AG08395 (cell line): ENCODE data around the gene STX8.
A peak's percentile ranks its signal among the peaks of the same experiment; 100 is the strongest.
"Not testable (repeated sequence)": the region's sequence is repeated elsewhere in the genome, so short reads cannot be mapped to it uniquely, and the experiment has no call there.

Experiments
- DNase-seq: peaks from one replicate; pipeline ENCODE4 v3.0.0; 2012; ENCODE audit warnings: mixed read lengths, low spot score

Gene STX8

GRCh38 chr17:9575381-9576101, at the start of gene STX8:
Gene STX8, minus strand, starts transcription at chr17:9575820. Its CDS starts 12 bp downstream, at chr17:9575808.
- DNase-seq = peak; percentile 90

GRCh38 chr17:9622961-9623360, 47.3 kb upstream of the STX8 start:
- no peak for DNase-seq

- DNase-seq = no peak
Measured at GRCh38 chr17:9615486-9615885, 39.9 kb upstream of the STX8 start.

GRCh38 chr17:9612006-9612405, 36.4 kb upstream of the STX8 start:
- DNase-seq = no peak

- DNase-seq = no peak
Measured at GRCh38 chr17:9611557-9611956, 35.9 kb upstream of the STX8 start.

- not testable (repeated sequence) for DNase-seq
Measured at GRCh38 chr17:9607058-9607457, 31.4 kb upstream of the STX8 start.

GRCh38 chr17:9606453-9606852, 30.8 kb upstream of the STX8 start:
- no peak for DNase-seq

GRCh38 chr17:9604583-9604982, 29.0 kb upstream of the STX8 start:
- not testable (repeated sequence) for DNase-seq

- DNase-seq = no peak
Measured at GRCh38 chr17:9598661-9599060, 23.0 kb upstream of the STX8 start.

- DNase-seq = not testable (repeated sequence)
Measured at GRCh38 chr17:9597638-9598037, 22.0 kb upstream of the STX8 start.

- DNase-seq = no peak
Measured at GRCh38 chr17:9594065-9594464, 18.4 kb upstream of the STX8 start.

- DNase-seq = no peak
Measured at GRCh38 chr17:9587969-9588656, 12.5 kb upstream of the STX8 start.

- no peak for DNase-seq
Measured at GRCh38 chr17:9577373-9577709, 1.7 kb upstream of the STX8 start.

GRCh38 chr17:9576521-9577372, 1.1 kb upstream of the STX8 start, which contains the start of gene CFAP52:
Gene CFAP52, plus strand, starts transcription at chr17:9576642. Its CDS starts 54 bp downstream, at chr17:9576696.
- peak; percentile 90 for DNase-seq

- no peak for DNase-seq
Measured at GRCh38 chr17:9571201-9571600, 4.4 kb downstream of the STX8 start.

GRCh38 chr17:9568957-9569588, 6.5 kb downstream of the STX8 start:
- no peak for DNase-seq

- DNase-seq = no peak
Measured at GRCh38 chr17:9568004-9568403, 7.6 kb downstream of the STX8 start.

GRCh38 chr17:9566739-9567138, 8.9 kb downstream of the STX8 start:
- not testable (repeated sequence) for DNase-seq

- no peak for DNase-seq
Measured at GRCh38 chr17:9566067-9566466, 9.6 kb downstream of the STX8 start.

GRCh38 chr17:9564104-9564503, 11.5 kb downstream of the STX8 start:
- no peak for DNase-seq

- no peak for DNase-seq
Measured at GRCh38 chr17:9557857-9558256, 17.8 kb downstream of the STX8 start.

GRCh38 chr17:9557161-9557755, 18.4 kb downstream of the STX8 start:
- no peak for DNase-seq
